ENCODE data around the gene CENPH.

The CENPH gene

DNA sequence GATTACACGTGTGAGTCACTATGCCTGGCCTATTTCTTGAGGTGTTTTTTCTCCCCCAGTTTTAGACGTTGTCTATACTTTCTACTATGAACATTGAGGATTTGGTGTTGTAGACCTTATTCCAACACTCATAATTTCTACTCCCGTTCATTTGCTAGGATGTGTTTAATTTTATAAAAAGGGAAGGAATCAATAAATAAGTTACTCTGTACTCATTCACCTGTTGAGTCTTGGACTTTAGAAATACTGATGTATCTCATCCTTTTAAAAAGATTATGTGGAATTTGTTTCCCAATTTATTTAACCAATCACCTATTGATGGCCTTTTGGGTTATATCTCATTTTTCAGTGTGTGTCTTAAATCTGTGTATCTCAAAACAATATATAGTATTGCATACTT is 48.5 kb downstream of the CENPH start:
- no peak for TF ChIP-seq EZH2 (IDR thresholded peaks at IDR 0.05; ENCODE audit: borderline replicate concordance, low read length)
- TF ChIP-seq, protein P1, sequence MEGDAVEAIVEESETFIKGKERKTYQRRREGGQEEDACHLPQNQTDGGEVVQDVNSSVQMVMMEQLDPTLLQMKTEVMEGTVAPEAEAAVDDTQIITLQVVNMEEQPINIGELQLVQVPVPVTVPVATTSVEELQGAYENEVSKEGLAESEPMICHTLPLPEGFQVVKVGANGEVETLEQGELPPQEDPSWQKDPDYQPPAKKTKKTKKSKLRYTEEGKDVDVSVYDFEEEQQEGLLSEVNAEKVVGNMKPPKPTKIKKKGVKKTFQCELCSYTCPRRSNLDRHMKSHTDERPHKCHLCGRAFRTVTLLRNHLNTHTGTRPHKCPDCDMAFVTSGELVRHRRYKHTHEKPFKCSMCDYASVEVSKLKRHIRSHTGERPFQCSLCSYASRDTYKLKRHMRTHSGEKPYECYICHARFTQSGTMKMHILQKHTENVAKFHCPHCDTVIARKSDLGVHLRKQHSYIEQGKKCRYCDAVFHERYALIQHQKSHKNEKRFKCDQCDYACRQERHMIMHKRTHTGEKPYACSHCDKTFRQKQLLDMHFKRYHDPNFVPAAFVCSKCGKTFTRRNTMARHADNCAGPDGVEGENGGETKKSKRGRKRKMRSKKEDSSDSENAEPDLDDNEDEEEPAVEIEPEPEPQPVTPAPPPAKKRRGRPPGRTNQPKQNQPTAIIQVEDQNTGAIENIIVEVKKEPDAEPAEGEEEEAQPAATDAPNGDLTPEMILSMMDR (IDR thresholded peaks at IDR 0.05; ENCODE audit: low read length): no peak
- no peak overlapping the region for H3K27ac ChIP-seq (ENCODE audit: low read depth, low read length, poor library complexity, severe bottlenecking)
- no peak overlapping the region for H2AFZ ChIP-seq (ENCODE audit: low read length)
- no peaks in the 10 kb centered on the region for H3K27me3 ChIP-seq (ENCODE audit: insufficient read depth, low read length)
- H3K4me1 ChIP-seq (ENCODE audit: insufficient read depth, low read length, severe bottlenecking): peaks cover 17% of the 10 kb centered on the region
- H4K20me1 ChIP-seq (ENCODE audit: insufficient read depth, low read length): no peaks in the 10 kb centered on the region
- peaks cover 7% of the 10 kb centered on the region for H3K79me2 ChIP-seq (ENCODE audit: insufficient read depth, low read length)
- no peaks in the 10 kb centered on the region for H3K9me2 ChIP-seq (ENCODE audit: low read depth, low read length)
- H3K9me3 ChIP-seq (ENCODE audit: low read length): no peaks in the 10 kb centered on the region
- H3K4me2 ChIP-seq (ENCODE audit: low read length): no peak overlapping the region
- no peak overlapping the region for H3K9ac ChIP-seq (ENCODE audit: low read length)
- peaks cover 47% of the 10 kb centered on the region for H3K36me3 ChIP-seq (ENCODE audit: insufficient read depth, low read length)
- no peak overlapping the region for H3K4me3 ChIP-seq (ENCODE audit: low read depth, low read length, poor library complexity, severe bottlenecking)
- H3F3A ChIP-seq (ENCODE audit: insufficient read depth, low read length): no peaks in the 10 kb centered on the region

DNA sequence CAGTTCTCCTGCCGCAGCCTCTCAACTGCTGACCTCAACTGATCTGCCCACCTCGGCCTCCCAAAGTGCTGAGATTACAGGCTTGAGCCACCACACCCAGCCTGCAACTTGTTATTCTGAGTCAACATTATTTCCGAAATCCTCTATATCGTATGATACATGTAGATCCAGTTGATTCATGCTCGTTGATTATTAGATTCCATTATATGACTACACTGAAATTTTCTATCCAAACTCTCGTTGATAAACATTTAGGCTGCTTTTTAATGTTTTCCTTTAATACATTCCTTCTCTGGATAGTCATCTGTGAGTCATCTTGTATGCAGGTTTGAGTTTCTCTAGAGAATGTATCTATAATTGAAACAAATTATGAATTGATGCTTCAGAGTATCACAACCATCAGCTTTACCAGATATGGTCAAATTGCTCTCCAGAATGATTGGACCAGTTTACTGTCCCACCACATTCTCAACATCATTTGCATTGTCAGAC is 49.4 kb downstream of the CENPH start:
- H3F3A ChIP-seq (ENCODE audit: insufficient read depth, low read length): no peaks in the 10 kb centered on the region
- H3K9ac ChIP-seq (ENCODE audit: low read length): no peak overlapping the region
- peaks cover 7% of the 10 kb centered on the region for H3K79me2 ChIP-seq (ENCODE audit: insufficient read depth, low read length)
- H3K27ac ChIP-seq (ENCODE audit: low read depth, low read length, poor library complexity, severe bottlenecking): no peak overlapping the region
- no peaks in the 10 kb centered on the region for H3K9me3 ChIP-seq (ENCODE audit: low read length)
- no peaks in the 10 kb centered on the region for H3K9me2 ChIP-seq (ENCODE audit: low read depth, low read length)
- H2AFZ ChIP-seq (ENCODE audit: low read length): no peak overlapping the region
- no peak overlapping the region for H3K4me2 ChIP-seq (ENCODE audit: low read length)
- no peaks in the 10 kb centered on the region for H3K27me3 ChIP-seq (ENCODE audit: insufficient read depth, low read length)
- H3K36me3 ChIP-seq (ENCODE audit: insufficient read depth, low read length): peaks cover 47% of the 10 kb centered on the region
- H4K20me1 ChIP-seq (ENCODE audit: insufficient read depth, low read length): no peaks in the 10 kb centered on the region
- no peak for TF ChIP-seq EZH2 (IDR thresholded peaks at IDR 0.05; ENCODE audit: borderline replicate concordance, low read length)
- TF ChIP-seq, protein P1 (IDR thresholded peaks at IDR 0.05; ENCODE audit: low read length): no peak
- no peak overlapping the region for H3K4me3 ChIP-seq (ENCODE audit: low read depth, low read length, poor library complexity, severe bottlenecking)
- peaks cover 17% of the 10 kb centered on the region for H3K4me1 ChIP-seq (ENCODE audit: insufficient read depth, low read length, severe bottlenecking)

DNA sequence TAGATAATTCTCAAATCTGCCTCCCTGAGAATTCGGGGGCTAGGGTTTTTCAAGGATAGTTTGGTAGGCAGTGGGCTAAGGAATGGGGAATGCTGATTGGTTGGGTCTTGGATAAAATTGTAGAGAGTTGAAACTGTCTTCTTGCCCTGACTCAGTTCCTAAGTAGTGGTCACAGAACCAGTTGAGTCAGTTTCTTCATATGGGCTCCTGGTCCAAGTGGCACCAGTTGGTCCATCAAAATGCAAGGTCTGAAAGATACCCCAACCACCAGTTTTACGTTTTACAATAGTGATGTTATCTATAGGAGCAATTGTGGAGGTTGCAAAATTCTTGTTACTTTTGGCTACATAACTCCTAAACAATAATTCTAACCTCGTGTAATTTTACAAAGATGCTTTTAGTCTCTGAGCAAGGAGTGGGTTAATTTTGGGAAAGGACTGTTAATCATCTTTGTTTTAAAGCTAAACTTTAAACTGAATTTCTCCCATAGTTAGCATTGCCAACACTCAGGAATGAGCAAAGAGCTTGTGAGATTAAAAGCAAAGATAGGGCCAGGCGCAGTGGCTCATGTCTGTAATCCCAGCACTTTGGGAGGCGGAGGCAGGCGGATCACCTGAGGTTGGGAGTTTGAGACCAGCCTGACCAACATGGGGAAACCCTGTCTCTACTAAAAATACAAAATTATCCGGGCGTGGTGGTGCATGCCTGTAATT is 53.0 kb downstream of the CENPH start:
- Histone ChIP-seq H3K9me2 (ENCODE audit: low read depth, low read length) (no peaks in the 10 kb centered on the region), H2AFZ (ENCODE audit: low read length) (no peak overlapping the region), H3K4me1 (ENCODE audit: insufficient read depth, low read length, severe bottlenecking) (no peaks in the 10 kb centered on the region), H3F3A (ENCODE audit: insufficient read depth, low read length) (no peaks in the 10 kb centered on the region), H3K4me2 (ENCODE audit: low read length) (no peak overlapping the region), H4K20me1 (ENCODE audit: insufficient read depth, low read length) (no peaks in the 10 kb centered on the region), H3K9me3 (ENCODE audit: low read length) (no peaks in the 10 kb centered on the region), H3K4me3 (ENCODE audit: low read depth, low read length, poor library complexity, severe bottlenecking) (no peak overlapping the region), H3K27ac (ENCODE audit: low read depth, low read length, poor library complexity, severe bottlenecking) (no peak overlapping the region), H3K79me2 (ENCODE audit: insufficient read depth, low read length) (peaks cover 22% of the 10 kb centered on the region), H3K9ac (ENCODE audit: low read length) (no peak overlapping the region), H3K36me3 (ENCODE audit: insufficient read depth, low read length) (peaks cover 43% of the 10 kb centered on the region), H3K27me3 (ENCODE audit: insufficient read depth, low read length) (no peaks in the 10 kb centered on the region)
- no peak for TF ChIP-seq EZH2 (IDR thresholded peaks at IDR 0.05; ENCODE audit: borderline replicate concordance, low read length)
- TF ChIP-seq, protein P1 (IDR thresholded peaks at IDR 0.05; ENCODE audit: low read length): no peak
